Brain microvascular endothelial cell (primary cell): ENCODE data around the gene FGF18.

ENCODE experiments used
- DNase-seq: peaks from one replicate; pipeline ENCODE4 v3.0.0-alpha.2; 2020
- H3K27ac ChIP-seq: fragments of 250-450 bp; sonication (Bioruptor Pico); 2 replicates; pipeline ENCODE4 v1.5.1; 2020; ENCODE audit warnings: mild to moderate bottlenecking, moderate library complexity
- H3K27me3 ChIP-seq: fragments of 250-450 bp; sonication (Bioruptor Pico); replicated peaks from 2 replicates; pipeline ENCODE4 v1.5.1; 2020; ENCODE audit warnings: mild to moderate bottlenecking
- H3K36me3 ChIP-seq: fragments of 250-450 bp; sonication (Bioruptor Pico); replicated peaks from 2 replicates; pipeline ENCODE4 v1.5.1; 2020; ENCODE audit warnings: mild to moderate bottlenecking
- H3K4me3 ChIP-seq: 2 replicates; pipeline ENCODE4 v1.5.1; 2011; ENCODE audit warnings: low read depth, mild to moderate bottlenecking, control low read depth, low read length, moderate library complexity
- CTCF ChIP-seq: IDR thresholded peaks from 2 replicates; pipeline ENCODE4 v1.5.1; 2011; ENCODE audit warnings: low read depth, mild to moderate bottlenecking, moderate library complexity, low read length, control low read depth, inconsistent platforms; ENCODE audit errors: missing control alignments
- in situ Hi-C: cut with HindIII; loops from 2 replicates; pipeline ENCODE4 v1.10.0; 2017; ENCODE audit warnings: low sequenced_read_pairs, low pct_ligation_motif_present

The FGF18 gene

DNA sequence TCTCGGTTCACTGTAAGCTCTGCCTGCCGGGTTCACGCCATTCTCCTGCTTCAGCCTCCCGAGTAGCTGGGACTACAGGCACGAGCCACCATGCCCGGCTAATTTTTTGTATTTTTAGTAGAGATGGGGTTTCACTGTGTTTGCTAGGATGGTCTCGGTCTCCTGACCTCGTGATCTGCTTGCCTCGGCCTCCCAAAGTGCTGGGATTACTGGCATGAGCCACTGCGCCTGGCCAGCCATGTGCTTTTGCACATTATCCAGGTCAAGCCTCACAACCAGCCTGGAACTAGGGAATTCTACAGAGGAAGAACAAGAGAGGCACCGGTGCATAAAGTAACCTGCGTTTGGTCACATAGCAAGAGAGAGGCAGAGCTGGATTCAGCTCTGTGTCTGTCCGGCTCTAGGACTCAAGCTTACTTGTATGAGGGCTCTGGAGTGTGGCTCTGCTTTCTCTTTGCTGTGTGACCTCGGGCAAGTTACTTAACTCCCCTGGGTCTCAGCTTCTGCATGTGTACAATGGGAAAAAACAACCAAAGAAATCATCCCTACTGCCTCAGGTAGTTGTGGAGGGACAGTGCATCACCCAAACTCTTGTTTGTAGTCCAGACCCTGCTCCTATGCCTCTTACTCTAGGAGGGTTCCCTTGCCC is 6.3 kb downstream of the FGF18 start:
- Histone ChIP-seq H3K4me3 (no peak overlapping the region), H3K36me3 (no peaks in the 10 kb centered on the region), H3K27ac (no peak overlapping the region), H3K27me3 (peaks cover 7% of the 10 kb centered on the region)
- no peak for TF ChIP-seq CTCF
- in situ Hi-C loops: no loop called here
- no peak for DNase-seq

DNA sequence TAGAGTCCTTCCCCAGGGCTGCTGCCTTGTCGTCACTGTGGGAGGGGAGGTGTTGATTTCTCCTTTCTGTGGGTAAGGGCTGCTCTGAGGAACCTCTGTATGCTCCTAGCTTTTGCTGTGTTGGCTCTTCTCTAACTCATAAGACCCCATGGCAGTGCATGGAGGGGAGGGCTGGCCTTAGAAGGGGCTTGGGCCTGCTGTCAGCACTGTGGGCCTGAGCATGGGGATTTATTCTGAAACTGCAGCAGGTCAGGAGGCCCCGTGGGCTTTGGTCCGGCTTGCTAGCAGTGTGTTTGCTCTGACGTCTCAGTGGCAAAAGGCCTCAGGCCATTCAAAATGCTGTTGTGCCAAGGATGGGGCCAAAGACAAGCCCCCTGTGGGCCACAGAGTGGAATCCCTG is 6.8 kb downstream of the FGF18 start:
- Histone ChIP-seq H3K27me3 (peaks cover 3% of the 10 kb centered on the region), H3K27ac (no peak overlapping the region), H3K36me3 (no peaks in the 10 kb centered on the region), H3K4me3 (no peak overlapping the region)
- no peak for DNase-seq
- no peak for TF ChIP-seq CTCF
- in situ Hi-C loops: no loop called here

DNA sequence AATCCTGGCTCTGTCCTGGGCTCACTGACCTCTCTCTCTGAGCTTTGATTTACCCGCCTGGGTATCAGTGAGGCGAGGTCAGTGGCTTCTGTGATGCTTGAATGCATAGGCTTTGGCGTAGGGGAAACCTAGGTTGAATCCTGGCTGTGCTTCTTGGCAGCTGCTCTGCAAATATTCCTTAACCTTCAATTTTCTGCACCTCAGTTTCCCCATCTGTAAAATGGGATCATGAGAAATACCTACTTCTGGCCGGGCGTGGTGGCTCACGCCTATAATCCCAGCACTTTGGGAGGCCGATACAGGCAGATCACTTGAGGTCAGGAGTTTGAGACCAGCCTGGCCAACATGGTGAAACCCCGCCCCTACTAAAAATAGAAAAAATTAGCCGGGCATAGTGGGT is 7.2 kb downstream of the FGF18 start:
- in situ Hi-C loops: no loop called here
- H3K4me3 ChIP-seq: no peak overlapping the region
- no peaks in the 10 kb centered on the region for H3K27me3 ChIP-seq
- no peaks in the 10 kb centered on the region for H3K36me3 ChIP-seq
- no peak for TF ChIP-seq CTCF
- H3K27ac ChIP-seq: no peak overlapping the region
- no peak for DNase-seq

DNA sequence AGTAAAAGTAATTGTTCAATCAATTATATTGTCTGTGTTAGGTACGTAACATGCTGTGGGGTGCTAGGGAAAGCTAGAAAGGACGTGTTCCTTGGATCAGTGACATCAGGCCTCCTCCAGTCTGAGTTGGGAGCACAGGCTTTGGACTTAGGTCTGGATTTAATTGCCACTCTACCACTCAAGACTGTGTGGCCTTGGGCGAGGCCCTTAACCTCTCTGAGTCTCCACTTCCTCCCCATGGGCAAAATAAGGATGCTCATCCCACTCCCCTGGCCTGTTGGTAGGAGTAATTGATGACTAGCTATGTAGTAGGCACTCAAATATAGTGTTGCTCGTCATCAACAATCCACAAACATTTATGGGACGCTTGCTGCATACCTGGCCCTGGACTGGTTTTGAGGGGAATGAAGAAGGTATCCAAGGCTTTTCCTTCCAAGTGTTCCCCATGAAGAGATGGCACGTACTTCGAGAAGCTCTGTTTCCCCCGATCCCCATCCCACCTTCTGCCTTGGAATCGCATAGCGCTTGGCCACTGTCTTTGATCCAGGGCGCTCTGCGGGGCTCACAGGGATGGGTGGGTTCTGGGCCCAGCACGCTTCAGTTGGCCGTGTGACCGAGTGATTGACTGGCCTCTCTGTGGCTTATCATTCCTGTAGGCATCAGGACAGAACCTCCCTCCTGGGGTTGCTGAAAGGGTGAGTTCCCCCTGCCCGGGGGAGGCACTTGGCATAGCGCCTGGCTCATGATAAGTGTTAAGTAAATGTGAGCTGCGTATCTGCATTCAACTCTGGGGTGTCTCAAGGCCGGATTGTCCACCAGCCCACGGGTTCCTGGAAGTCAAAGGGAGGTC is 8.1 kb downstream of the FGF18 start:
- DNase-seq: no peak
- no peaks in the 10 kb centered on the region for H3K27me3 ChIP-seq
- in situ Hi-C loops: no loop called here
- H3K27ac ChIP-seq: no peak overlapping the region
- H3K36me3 ChIP-seq: no peaks in the 10 kb centered on the region
- no peak for TF ChIP-seq CTCF
- H3K4me3 ChIP-seq: no peak overlapping the region

DNA sequence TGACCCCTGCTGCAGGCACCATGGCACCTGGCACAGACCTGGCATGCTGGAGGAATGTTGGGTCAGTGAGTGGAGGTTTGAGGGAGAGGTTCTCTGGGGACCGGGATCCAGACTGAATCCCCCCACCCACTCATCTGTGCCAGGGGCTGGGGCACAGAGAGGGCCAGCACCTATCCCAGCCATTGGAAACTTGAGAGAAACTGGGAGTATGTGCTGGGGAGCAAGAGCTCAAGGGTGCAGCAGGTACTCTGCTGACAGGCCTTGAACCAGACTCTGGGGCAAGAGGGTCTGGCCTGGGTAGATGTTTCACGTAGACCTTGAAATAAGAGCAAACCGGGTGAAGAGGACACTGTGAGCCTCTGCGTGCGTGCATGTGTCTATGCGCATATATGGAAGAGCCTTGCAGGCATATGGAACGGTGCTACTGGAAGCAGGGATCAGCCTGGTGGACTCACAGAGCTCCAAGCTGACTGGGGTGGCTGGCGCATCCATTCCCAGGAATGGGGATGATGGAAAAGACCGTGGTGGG is 8.8 kb downstream of the FGF18 start:
- no peaks in the 10 kb centered on the region for H3K27me3 ChIP-seq
- no peak for DNase-seq
- H3K36me3 ChIP-seq: no peaks in the 10 kb centered on the region
- TF ChIP-seq CTCF: no peak
- H3K27ac ChIP-seq: no peak overlapping the region
- no peak overlapping the region for H3K4me3 ChIP-seq
- in situ Hi-C loops: no loop called here
